PFSK-1 (cell line): ENCODE data around the gene E2F1.

Source experiments
- POLR2AphosphoS5 ChIP-seq: IDR thresholded peaks from 2 replicates; pipeline ENCODE4 v1.6.1; 2012; ENCODE audit warnings: low read depth, mild to moderate bottlenecking, control low read depth, low read length, moderate library complexity
- SIN3A ChIP-seq: IDR thresholded peaks from 2 replicates; pipeline ENCODE4 v1.6.1; 2012; ENCODE audit warnings: mild to moderate bottlenecking, low read length, moderate library complexity, borderline replicate concordance; ENCODE audit not compliant: insufficient read depth
- TAF1 ChIP-seq: IDR thresholded peaks from 2 replicates; pipeline ENCODE4 v1.6.1; 2012; ENCODE audit warnings: low read length, control low read depth, borderline replicate concordance; ENCODE audit not compliant: insufficient read depth
- TF ChIP-seq, protein P1 (sequence below), 2 experiments: IDR thresholded peaks; 2 replicates each; pipeline versions ENCODE4 v1.6.1 to v1.8.0; 2011 to 2012; ENCODE audit warnings: low read depth in 2 of 2, low read length in 2 of 2, control low read depth in 1 of 2, inconsistent platforms in 1 of 2, mild to moderate bottlenecking in 1 of 2, moderate library complexity in 1 of 2; ENCODE audit not compliant: insufficient read depth in 1 of 2

- TF ChIP-seq SIN3A = no peak
- no peak for TF ChIP-seq POLR2AphosphoS5
- TF ChIP-seq, protein P1, sequence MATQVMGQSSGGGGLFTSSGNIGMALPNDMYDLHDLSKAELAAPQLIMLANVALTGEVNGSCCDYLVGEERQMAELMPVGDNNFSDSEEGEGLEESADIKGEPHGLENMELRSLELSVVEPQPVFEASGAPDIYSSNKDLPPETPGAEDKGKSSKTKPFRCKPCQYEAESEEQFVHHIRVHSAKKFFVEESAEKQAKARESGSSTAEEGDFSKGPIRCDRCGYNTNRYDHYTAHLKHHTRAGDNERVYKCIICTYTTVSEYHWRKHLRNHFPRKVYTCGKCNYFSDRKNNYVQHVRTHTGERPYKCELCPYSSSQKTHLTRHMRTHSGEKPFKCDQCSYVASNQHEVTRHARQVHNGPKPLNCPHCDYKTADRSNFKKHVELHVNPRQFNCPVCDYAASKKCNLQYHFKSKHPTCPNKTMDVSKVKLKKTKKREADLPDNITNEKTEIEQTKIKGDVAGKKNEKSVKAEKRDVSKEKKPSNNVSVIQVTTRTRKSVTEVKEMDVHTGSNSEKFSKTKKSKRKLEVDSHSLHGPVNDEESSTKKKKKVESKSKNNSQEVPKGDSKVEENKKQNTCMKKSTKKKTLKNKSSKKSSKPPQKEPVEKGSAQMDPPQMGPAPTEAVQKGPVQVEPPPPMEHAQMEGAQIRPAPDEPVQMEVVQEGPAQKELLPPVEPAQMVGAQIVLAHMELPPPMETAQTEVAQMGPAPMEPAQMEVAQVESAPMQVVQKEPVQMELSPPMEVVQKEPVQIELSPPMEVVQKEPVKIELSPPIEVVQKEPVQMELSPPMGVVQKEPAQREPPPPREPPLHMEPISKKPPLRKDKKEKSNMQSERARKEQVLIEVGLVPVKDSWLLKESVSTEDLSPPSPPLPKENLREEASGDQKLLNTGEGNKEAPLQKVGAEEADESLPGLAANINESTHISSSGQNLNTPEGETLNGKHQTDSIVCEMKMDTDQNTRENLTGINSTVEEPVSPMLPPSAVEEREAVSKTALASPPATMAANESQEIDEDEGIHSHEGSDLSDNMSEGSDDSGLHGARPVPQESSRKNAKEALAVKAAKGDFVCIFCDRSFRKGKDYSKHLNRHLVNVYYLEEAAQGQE (IDR thresholded peaks at IDR 0.05; ENCODE audit: insufficient read depth in 1 of 2, low read depth in 2 of 2, low read length in 2 of 2) = no peak
- no peak for TF ChIP-seq TAF1
Measured at GRCh38 chr20:33696448-33696847, 10.3 kb upstream of the E2F1 start.
